H9 (cell line): ENCODE data around the gene CARD19. TPM values are rescaled to one million over a fixed set of nuclear protein-coding genes. Genes with fewer than 3 reads are reported as not detected.

ENCODE experiments used
- DNase-seq: peaks from one replicate; pipeline ENCODE4 v3.0.0-alpha.2; 2017
- H2AFZ ChIP-seq: one replicate; pipeline ENCODE4 v1.6.1; 2013; ENCODE audit warnings: mild to moderate bottlenecking, low read length, control low read depth, moderate library complexity
- H2AK5ac ChIP-seq: 2 replicates; pipeline ENCODE4 v1.6.1; 2013; ENCODE audit warnings: low read length, control low read depth, mixed read lengths; ENCODE audit not compliant: insufficient read length
- H2BK120ac ChIP-seq: one replicate; pipeline ENCODE4 v1.6.1; 2013; ENCODE audit warnings: low read depth, mild to moderate bottlenecking, low read length, control low read depth, inconsistent platforms; ENCODE audit not compliant: poor library complexity, severe bottlenecking
- H2BK12ac ChIP-seq: 2 replicates; pipeline ENCODE4 v1.6.1; 2013; ENCODE audit warnings: low read length, control low read depth, mixed read lengths, low read depth; ENCODE audit not compliant: insufficient read length
- H2BK15ac ChIP-seq: 2 replicates; pipeline ENCODE4 v1.6.1; 2013; ENCODE audit warnings: low read depth, low read length, control low read depth
- H2BK20ac ChIP-seq: one replicate; pipeline ENCODE4 v1.6.1; 2013; ENCODE audit warnings: low read depth, mild to moderate bottlenecking, low read length, control low read depth, inconsistent platforms; ENCODE audit not compliant: poor library complexity, severe bottlenecking
- H2BK5ac ChIP-seq: 2 replicates; pipeline ENCODE4 v1.6.1; 2013; ENCODE audit warnings: low read length, control low read depth, mixed read lengths; ENCODE audit not compliant: insufficient read length
- H3K14ac ChIP-seq: 2 replicates; pipeline ENCODE4 v1.6.1; 2013; ENCODE audit warnings: low read length, control low read depth; ENCODE audit not compliant: insufficient read depth
- H3K18ac ChIP-seq: 2 replicates; pipeline ENCODE4 v1.6.1; 2013; ENCODE audit warnings: low read depth, mild to moderate bottlenecking, mixed read lengths, low read length, control low read depth; ENCODE audit not compliant: insufficient read length
- H3K23ac ChIP-seq: 2 replicates; pipeline ENCODE4 v1.6.1; 2013; ENCODE audit warnings: low read length, control low read depth, mixed read lengths, low read depth; ENCODE audit not compliant: insufficient read length
- H3K23me2 ChIP-seq: 2 replicates; pipeline ENCODE4 v1.6.1; 2013; ENCODE audit warnings: low read depth, mild to moderate bottlenecking, mixed read lengths, low read length, control low read depth; ENCODE audit not compliant: insufficient read length, poor library complexity, severe bottlenecking
- H3K27ac ChIP-seq: 2 replicates; pipeline ENCODE4 v1.5.1; 2013; ENCODE audit warnings: low read length, control low read depth, mixed read lengths, low read depth; ENCODE audit not compliant: insufficient read length
- H3K27me3 ChIP-seq: 2 replicates; pipeline ENCODE4 v1.6.1; 2013; ENCODE audit warnings: low read length, control low read depth, inconsistent platforms; ENCODE audit not compliant: insufficient read depth
- H3K4ac ChIP-seq: 2 replicates; pipeline ENCODE4 v1.6.1; 2013; ENCODE audit warnings: low read depth, mild to moderate bottlenecking, control low read depth, inconsistent platforms, low read length, moderate library complexity
- H3K4me1 ChIP-seq: 2 replicates; pipeline ENCODE4 v1.6.1; 2013; ENCODE audit warnings: low read length, control low read depth, inconsistent platforms; ENCODE audit not compliant: insufficient read depth
- H3K4me2 ChIP-seq: 2 replicates; pipeline ENCODE4 v1.6.1; 2013; ENCODE audit warnings: low read length, control low read depth, mixed read lengths; ENCODE audit not compliant: insufficient read length, insufficient read depth
- H3K56ac ChIP-seq: 2 replicates; pipeline ENCODE4 v1.6.1; 2013; ENCODE audit warnings: low read depth, mild to moderate bottlenecking, mixed read lengths, low read length, control low read depth; ENCODE audit not compliant: insufficient read length
- H3K79me1 ChIP-seq: 2 replicates; pipeline ENCODE4 v1.6.1; 2013; ENCODE audit warnings: low read depth, mild to moderate bottlenecking, moderate library complexity, low read length, control low read depth, inconsistent platforms; ENCODE audit not compliant: insufficient read depth, poor library complexity, severe bottlenecking
- H3K79me2 ChIP-seq: 2 replicates; pipeline ENCODE4 v1.6.1; 2013; ENCODE audit warnings: low read length, control low read depth, inconsistent platforms; ENCODE audit not compliant: insufficient read depth
- H3K9ac ChIP-seq: 2 replicates; pipeline ENCODE4 v1.6.1; 2013; ENCODE audit warnings: low read length, control low read depth, mixed read lengths; ENCODE audit not compliant: insufficient read length; ENCODE audit errors: extremely low read depth
- H3K9me3 ChIP-seq: one replicate; pipeline ENCODE4 v1.6.1; 2013; ENCODE audit warnings: low read depth, low read length, inconsistent platforms; ENCODE audit not compliant: control insufficient read depth
- H3T11ph ChIP-seq: one replicate; pipeline ENCODE4 v1.6.1; 2013; ENCODE audit warnings: mild to moderate bottlenecking, low read length, control low read depth, inconsistent platforms
- H4K20me1 ChIP-seq: one replicate; pipeline ENCODE4 v1.6.1; 2013; ENCODE audit not compliant: control insufficient read depth, insufficient read length, insufficient read depth
- H4K5ac ChIP-seq: 2 replicates; pipeline ENCODE4 v1.6.1; 2013; ENCODE audit warnings: low read depth, mild to moderate bottlenecking, mixed read lengths, low read length, control low read depth; ENCODE audit not compliant: insufficient read length
- H4K8ac ChIP-seq: replicated peaks from 2 replicates; pipeline ENCODE4 v1.6.1; 2013; ENCODE audit warnings: low read length, control low read depth, mixed read lengths, low read depth; ENCODE audit not compliant: insufficient read length
- H4K91ac ChIP-seq: 2 replicates; pipeline ENCODE4 v1.6.1; 2013; ENCODE audit warnings: low read depth, mild to moderate bottlenecking, moderate library complexity, mixed read lengths, low read length, control low read depth; ENCODE audit not compliant: insufficient read length
- H3K27ac Mint-ChIP-seq, 3 experiments: 2 replicates in 2 of 3; 3 replicates in 1 of 3; pipeline ENCODE4 v1.8.0; 2020 to 2021; ENCODE audit warnings: mixed read lengths in 3 of 3, mild to moderate bottlenecking in 1 of 3, moderate library complexity in 1 of 3
- H3K27me3 Mint-ChIP-seq: 2 replicates; pipeline ENCODE4 v1.8.0; 2021; ENCODE audit warnings: low read depth, mild to moderate bottlenecking, moderate library complexity, mixed read lengths
- H3K36me3 Mint-ChIP-seq, 3 experiments: 2 replicates in 2 of 3; 3 replicates in 1 of 3; pipeline ENCODE4 v1.8.0; 2020 to 2021; ENCODE audit warnings: low read depth in 3 of 3, mixed read lengths in 3 of 3; ENCODE audit not compliant: insufficient read depth in 1 of 3
- H3K4me1 Mint-ChIP-seq, 2 experiments: 2 replicates each; pipeline ENCODE4 v1.8.0; 2020; ENCODE audit warnings: mixed read lengths in 2 of 2
- H3K4me3 Mint-ChIP-seq, 2 experiments: 2 replicates in 1 of 2; 3 replicates in 1 of 2; pipeline ENCODE4 v1.8.0; 2020 to 2021; ENCODE audit warnings: mild to moderate bottlenecking in 2 of 2, mixed read lengths in 2 of 2, moderate library complexity in 1 of 2
- H3K9me3 Mint-ChIP-seq, 2 experiments: 2 replicates in 1 of 2; 3 replicates in 1 of 2; pipeline ENCODE4 v1.8.0; 2020; ENCODE audit warnings: mild to moderate bottlenecking in 2 of 2, mixed read lengths in 2 of 2, moderate library complexity in 1 of 2
- WGBS: extraction: QIAGEN DNeasy Blood & Tissue Kit; methylation state at CpG from one replicate; pipeline ENCODE4 v1.1.7; 2013; ENCODE audit warnings: missing lambda C conversion rate, low lambda C conversion rate, mixed read lengths; ENCODE audit not compliant: insufficient read length; ENCODE audit errors: extremely low coverage; 5-methylcytosine and 5-hydroxymethylcytosine counted together
- total RNA-seq: library from RNA; stranded (reverse); gene quantifications from 2 replicates; pipeline ENCODE4 v1.2.1, GENCODE V29; 2021
- TF ChIP-seq, protein P1 (sequence below): fragments of 200-600 bp; sonication (generic); conservative IDR thresholded peaks from 3 replicates; pipeline ENCODE4 v1.8.0; 2021; ENCODE audit warnings: antibody characterized with exemption, mild to moderate bottlenecking

CARD19 gene
- total RNA-seq, 1 experiment from 2014 or later, result 21.4 TPM

DNA sequence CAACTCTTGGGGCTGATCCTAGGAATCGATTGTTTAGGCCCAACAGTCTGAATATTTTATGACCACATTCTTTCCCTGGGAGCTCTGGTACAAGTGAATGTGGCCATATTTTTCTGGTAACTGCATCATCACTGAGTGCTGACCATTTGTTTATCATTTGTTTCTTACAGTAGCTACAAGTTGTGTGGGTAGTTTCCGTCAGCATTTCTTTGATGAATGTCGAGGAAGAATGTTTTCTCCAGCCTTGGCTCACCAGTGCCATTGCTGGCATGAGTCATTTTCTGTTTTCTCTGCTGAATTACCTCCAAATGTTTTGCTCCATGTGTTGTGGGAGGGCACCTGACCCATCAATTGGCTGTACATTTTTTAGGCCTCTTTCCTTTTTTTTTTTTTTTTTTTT lies 14.1 kb upstream of the CARD19 start:
- H2BK12ac ChIP-seq, result no peak overlapping the region
- Mint-ChIP-seq H3K27me3 (no peaks in the 10 kb centered on the region), H3K27ac (no peak overlapping the region), H3K4me3 (no peak overlapping the region), H3K36me3 (peaks cover 11 to 16% (median 13%) of the 10 kb centered on the region in 3 experiments), H3K4me1 (0 out of 4 replicates have a peak, but pooled peaks cover 0 to 3% of the 10 kb centered on the region in 2 experiments), H3K9me3 (peaks cover 6 to 9% of the 10 kb centered on the region in 2 experiments; a peak in 4 of 5 replicates)
- H3K4ac ChIP-seq, result no peak overlapping the region
- no peak overlapping the region for H2AFZ ChIP-seq
- no peaks in the 10 kb centered on the region for H4K20me1 ChIP-seq
- H4K91ac ChIP-seq, result no peak overlapping the region
- H3K23ac ChIP-seq, result no peak overlapping the region
- DNase-seq, result no peak
- H3K18ac ChIP-seq, result no peak overlapping the region
- H3K4me2 ChIP-seq, result no peak overlapping the region
- H2BK20ac ChIP-seq, result no peak overlapping the region
- no peaks in the 10 kb centered on the region for H3K27me3 ChIP-seq
- H4K8ac ChIP-seq, result no peak overlapping the region
- no peaks in the 10 kb centered on the region for H3K79me1 ChIP-seq
- TF ChIP-seq, protein P1, sequence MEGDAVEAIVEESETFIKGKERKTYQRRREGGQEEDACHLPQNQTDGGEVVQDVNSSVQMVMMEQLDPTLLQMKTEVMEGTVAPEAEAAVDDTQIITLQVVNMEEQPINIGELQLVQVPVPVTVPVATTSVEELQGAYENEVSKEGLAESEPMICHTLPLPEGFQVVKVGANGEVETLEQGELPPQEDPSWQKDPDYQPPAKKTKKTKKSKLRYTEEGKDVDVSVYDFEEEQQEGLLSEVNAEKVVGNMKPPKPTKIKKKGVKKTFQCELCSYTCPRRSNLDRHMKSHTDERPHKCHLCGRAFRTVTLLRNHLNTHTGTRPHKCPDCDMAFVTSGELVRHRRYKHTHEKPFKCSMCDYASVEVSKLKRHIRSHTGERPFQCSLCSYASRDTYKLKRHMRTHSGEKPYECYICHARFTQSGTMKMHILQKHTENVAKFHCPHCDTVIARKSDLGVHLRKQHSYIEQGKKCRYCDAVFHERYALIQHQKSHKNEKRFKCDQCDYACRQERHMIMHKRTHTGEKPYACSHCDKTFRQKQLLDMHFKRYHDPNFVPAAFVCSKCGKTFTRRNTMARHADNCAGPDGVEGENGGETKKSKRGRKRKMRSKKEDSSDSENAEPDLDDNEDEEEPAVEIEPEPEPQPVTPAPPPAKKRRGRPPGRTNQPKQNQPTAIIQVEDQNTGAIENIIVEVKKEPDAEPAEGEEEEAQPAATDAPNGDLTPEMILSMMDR, result no peak
- no peak overlapping the region for H3K27ac ChIP-seq
- H2AK5ac ChIP-seq, result no peak overlapping the region
- H2BK5ac ChIP-seq, result no peak overlapping the region
- no peak overlapping the region for H4K5ac ChIP-seq
- no peaks in the 10 kb centered on the region for H3K9me3 ChIP-seq
- no peaks in the 10 kb centered on the region for H3K23me2 ChIP-seq
- no peaks in the 10 kb centered on the region for H3K79me2 ChIP-seq
- WGBS, result no CpG with 5 or more reads among the region's 3 CpGs
- H3K56ac ChIP-seq, result no peak overlapping the region
- H2BK120ac ChIP-seq, result no peak overlapping the region
- no peak overlapping the region for H2BK15ac ChIP-seq
- no peak overlapping the region for H3K9ac ChIP-seq
- no peaks in the 10 kb centered on the region for H3K4me1 ChIP-seq
- H3T11ph ChIP-seq, result no peak overlapping the region
- no peak overlapping the region for H3K14ac ChIP-seq
